GM20000 (cell line): ENCODE measurements around the gene CADPS.

ENCODE experiments used
- DNase-seq: peaks from one replicate; pipeline ENCODE4 v3.0.0; 2012; ENCODE audit warnings: low spot score
- CTCF ChIP-seq: IDR thresholded peaks from 2 replicates; pipeline ENCODE4 v1.5.1; 2012; ENCODE audit warnings: mild to moderate bottlenecking, control low read depth; ENCODE audit errors: extremely low read depth, missing control alignments

CADPS gene

DNA sequence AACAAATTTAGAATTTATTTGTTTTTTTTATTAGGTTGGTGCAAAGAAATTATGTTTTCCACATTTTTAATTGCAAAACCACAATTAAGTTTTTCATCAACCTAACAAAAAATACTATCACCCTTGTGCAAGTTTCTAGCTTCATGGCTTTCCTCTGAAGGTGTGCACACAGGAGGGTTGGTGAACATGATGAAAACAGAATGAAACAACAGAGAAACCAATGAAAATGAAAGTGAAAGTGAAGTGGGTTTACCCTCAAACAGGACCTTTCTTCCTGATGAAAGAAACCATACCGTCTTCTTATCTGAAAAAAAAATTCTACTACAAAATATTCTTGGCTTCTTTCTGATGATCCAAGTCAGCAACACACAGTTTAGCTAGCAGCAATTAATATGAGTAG, 429.9 kb downstream of the CADPS start:
- DNase-seq: no peak
- TF ChIP-seq CTCF: no peak

DNA sequence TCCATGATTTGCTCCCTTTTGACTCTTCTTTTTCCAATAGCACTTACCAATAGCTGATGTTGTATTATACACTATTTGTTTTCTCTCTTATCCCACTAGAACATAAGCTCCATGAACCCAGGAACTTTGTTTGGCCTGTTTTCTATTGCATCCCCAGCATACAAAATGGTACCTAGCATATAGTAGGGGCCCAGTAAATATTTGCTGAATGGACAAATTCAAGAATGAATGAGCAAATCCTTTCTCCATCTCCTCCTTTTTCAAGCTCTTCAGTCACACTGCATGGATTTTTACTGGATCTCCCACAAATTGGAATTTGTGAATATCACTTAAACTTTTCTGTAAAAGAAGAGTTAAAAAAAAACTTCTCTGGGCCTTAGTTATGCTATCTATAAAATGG, 435.2 kb downstream of the CADPS start:
- DNase-seq: no peak
- no peak for TF ChIP-seq CTCF

- TF ChIP-seq CTCF: no peak
- no peak for DNase-seq
Measured at GRCh38 chr3:62439176-62439813, 435.9 kb downstream of the CADPS start.

DNA sequence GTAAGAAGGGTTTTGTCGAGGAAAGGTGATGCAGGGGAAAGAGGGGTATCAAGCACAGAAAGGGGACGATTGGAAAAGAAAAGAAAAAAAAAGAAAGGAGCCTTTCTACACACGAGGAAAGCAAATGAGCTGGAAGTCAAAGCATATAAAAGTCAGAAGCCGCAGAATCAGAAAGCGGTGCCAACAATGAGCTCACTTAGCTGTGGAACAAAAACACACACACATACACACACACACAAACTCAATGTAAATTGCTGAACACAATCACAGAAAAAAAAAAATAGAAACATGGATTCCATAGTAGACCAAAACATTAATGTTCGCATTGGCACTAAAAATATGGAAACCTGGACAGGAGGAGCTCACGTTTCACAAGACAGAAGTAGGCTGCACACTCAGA, 438.4 kb downstream of the CADPS start:
- DNase-seq: no peak
- no peak for TF ChIP-seq CTCF

- TF ChIP-seq CTCF: no peak
- DNase-seq: no peak
Measured at GRCh38 chr3:62433396-62433795, 441.8 kb downstream of the CADPS start.

DNA sequence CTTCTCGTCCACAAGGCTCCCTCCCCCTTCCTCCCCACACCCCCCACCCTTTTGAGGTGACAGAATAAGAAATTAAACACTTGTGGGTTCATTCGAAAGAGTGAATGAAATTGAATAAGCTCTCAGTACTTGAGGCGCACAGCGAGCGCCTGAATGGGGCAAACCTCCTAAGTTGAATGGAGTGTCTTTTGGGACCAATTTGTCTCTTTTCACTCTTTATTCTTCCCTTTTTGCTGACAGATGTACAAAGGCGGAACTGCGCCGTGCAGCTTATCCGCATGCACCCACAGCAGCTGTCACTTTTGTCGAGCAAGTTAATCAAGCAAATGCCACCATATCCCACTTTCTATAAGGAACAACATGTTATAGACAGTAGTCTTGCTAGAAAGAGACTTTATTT, 454.0 kb downstream of the CADPS start:
- TF ChIP-seq CTCF: no peak
- DNase-seq: no peak

- DNase-seq: no peak
- no peak for TF ChIP-seq CTCF
Measured at GRCh38 chr3:62416144-62416543, 459.1 kb downstream of the CADPS start.
